Stimulated activated CD4-positive, alpha-beta T cell treated with anti-CD3 and anti-CD28 coated beads, TNF-alpha, amount 100 ng/mL, for 4 hours (primary cell): Measurements from ENCODE around the gene KNSTRN.

Experiments used
- DNase-seq, 3 experiments: peaks; one replicate each; pipeline ENCODE4 v3.0.0-alpha.2; 2020; ENCODE audit warnings: low read depth in 3 of 3

KNSTRN gene

DNA sequence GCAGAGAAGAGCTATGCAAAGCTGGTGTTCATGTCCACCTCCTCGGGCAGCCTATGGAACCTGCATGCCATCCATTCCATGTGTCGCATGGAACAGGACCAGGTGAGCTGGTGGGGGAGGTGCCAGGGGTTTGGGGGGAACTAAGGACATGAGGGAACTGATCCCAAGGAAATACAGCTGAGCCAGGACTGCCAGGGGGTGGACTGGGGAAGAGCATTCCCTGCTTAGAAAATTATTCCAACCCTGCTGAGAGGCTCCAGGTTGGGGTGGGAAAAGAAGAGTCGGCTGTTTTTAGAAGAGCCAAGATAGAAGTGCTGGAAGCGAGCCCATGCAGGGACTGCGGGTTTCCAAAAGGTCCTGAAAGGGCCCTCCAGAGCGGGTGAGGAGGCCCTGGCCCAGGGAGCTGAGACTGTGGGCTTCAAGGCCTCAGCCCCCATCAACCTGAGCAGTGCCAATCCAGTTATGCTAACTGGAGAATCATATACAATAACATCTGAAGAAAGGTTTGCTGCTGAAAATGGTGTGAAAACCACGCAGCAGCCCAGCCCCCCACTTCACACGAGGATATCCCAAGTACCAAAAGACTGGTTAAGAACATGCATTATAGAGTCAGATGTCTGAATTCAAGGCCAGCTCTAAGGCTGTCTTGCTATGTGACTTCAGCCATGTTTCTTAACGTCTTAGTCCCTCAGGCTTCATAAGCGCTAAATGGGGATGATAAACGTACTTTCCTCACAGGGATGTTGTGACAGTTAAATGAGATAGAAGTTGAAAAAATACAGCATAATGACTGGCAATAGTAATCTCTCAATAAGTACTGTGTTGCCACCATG, 16.7 kb upstream of the KNSTRN start:
- DNase-seq: no peak

DNA sequence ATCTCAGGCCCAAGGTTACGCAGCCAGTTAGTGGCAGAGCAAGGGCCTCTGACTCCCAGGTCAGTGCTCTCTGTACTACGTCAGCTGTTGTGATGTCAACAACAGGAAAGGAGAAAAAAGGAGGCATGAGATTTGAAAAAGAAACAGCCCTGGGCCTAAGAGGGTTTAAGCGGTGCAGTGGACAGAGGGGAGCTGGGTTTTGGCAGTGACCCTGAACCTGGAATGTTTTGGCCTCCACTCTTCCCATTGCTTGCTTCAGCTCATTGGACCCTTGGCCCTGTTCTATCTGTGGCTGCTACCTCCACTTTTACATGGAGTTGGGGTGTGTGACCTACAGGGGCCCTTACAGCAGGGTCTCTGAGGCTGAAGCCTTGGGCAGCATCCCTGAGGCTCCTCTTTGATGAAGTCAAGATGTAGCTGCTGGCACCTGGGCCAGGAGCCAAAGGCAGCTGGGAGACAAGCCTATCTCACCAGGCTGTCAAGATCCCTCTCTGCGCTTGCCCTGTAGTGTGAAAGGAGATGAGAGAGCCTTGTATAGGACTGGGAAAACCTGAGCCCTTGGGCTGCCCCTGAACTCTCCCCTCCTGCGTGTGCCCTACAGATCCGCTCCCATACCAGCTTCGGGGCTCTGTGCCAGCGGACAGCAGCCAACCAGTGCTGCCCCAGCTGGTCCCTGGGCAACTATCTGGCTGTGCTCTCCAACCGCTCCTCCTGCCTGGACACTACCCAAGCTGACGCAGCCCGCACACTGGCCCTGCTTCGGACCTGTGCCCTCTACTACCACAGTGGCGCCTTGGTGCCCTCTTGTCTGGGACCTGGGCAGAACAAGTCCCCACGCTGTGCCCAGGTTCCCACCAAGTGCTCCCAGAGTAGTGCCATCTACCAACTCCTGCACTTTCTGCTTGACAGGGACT, 15.8 kb upstream of the KNSTRN start:
- DNase-seq: no peak

DNA sequence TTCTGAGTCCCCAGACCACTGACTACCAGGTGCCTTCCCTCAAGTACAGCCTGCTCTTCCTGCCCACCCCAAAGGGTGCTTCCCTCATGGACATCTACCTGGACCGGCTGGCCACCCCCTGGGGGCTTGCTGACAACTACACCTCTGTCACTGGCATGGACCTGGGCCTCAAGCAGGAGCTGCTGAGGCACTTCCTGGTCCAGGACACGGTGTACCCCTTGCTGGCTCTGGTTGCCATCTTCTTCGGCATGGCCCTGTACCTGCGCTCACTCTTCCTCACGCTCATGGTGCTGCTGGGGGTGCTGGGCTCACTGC, 15.2 kb upstream of the KNSTRN start:
- no peak for DNase-seq

DNA sequence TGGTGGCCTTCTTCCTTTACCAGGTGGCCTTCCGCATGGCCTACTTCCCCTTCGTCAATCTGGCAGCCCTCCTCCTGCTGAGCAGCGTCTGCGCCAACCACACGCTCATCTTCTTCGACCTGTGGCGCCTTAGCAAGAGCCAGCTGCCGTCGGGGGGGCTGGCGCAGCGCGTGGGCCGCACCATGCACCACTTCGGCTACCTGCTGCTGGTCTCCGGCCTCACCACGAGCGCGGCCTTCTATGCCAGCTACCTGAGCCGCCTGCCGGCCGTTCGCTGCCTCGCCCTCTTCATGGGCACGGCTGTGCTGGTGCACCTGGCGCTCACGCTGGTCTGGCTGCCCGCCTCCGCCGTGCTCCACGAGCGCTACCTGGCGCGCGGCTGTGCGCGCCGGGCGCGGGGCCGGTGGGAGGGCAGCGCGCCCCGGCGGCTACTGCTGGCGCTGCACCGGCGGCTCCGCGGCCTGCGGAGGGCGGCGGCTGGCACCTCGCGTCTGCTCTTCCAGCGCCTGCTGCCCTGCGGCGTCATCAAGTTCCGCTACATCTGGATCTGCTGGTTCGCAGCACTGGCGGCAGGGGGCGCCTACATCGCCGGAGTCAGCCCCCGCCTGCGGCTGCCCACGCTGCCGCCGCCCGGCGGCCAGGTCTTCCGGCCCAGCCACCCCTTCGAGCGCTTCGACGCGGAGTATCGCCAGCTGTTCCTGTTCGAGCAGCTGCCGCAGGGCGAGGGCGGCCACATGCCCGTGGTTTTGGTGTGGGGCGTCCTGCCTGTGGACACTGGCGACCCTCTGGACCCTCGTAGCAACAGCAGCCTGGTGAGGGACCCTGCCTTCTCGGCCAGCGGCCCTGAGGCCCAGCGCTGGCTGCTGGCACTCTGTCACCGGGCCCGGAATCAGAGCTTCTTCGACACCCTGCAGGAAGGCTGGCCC, 14.6 kb upstream of the KNSTRN start:
- DNase-seq: peak; percentile 64 to 78 (median 74)

DNA sequence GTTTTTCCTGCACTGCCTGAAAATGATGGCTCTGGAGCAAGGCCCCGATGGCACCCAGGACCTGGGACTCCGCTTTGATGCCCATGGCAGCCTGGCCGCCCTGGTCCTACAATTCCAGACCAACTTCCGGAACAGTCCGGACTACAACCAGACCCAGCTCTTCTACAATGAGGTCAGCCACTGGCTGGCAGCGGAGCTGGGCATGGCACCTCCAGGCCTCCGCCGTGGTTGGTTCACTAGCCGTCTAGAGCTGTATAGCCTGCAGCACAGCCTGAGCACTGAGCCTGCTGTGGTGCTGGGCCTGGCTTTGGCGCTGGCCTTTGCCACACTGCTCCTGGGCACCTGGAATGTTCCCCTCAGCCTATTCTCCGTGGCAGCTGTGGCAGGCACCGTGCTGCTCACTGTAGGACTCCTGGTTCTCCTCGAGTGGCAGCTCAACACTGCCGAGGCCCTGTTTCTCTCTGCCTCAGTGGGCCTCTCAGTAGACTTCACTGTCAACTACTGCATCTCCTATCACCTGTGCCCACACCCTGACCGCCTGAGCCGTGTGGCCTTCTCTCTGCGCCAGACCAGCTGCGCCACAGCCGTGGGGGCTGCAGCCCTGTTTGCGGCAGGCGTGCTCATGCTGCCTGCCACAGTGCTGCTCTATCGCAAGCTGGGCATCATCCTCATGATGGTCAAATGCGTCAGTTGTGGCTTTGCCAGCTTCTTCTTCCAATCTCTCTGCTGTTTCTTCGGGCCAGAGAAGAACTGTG, 13.6 kb upstream of the KNSTRN start:
- no peak for DNase-seq

DNA sequence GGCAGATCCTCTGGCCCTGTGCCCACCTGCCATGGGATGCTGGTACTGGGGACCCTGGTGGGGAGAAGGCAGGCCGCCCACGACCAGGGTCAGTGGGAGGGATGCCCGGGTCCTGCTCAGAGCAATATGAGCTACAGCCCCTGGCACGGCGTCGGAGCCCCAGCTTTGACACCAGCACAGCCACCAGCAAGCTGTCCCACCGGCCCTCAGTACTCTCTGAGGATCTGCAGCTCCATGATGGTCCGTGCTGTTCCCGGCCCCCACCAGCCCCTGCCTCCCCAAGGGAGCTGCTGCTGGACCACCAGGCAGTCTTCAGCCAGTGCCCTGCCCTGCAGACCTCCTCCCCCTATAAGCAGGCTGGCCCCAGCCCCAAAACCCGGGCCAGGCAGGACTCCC, 13.0 kb upstream of the KNSTRN start:
- no peak for DNase-seq

DNA sequence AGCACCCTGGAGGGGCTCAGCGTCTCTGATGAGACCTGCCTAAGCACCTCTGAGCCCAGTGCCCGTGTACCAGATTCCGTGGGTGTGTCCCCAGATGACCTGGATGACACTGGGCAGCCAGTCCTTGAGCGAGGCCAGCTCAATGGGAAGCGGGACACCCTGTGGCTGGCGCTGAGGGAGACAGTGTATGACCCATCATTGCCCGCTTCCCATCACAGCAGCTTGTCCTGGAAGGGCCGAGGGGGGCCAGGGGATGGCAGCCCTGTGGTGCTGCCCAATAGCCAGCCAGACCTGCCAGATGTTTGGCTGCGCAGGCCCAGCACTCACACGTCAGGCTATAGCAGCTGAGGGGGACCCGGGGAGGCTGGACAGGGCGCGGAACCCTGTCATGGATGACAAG, 12.6 kb upstream of the KNSTRN start:
- no peak for DNase-seq

DNA sequence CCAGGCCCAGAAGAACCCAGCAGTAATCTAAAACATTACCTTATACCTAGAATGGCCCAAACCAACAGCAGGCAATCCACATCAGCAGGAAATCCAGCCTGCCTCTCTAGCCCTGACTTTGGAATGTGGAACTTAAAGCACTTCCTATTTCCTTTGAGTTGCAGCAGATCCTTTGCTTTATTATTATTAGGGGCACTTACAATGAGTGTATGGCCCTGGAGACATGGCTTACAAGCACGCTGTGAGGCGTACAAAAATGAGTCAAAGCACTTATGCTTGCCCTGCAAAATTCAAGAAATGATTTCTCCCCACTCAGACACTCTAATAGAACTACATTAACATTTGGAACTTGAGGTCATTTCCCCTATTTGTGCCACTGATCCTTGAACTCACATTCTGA, 9.5 kb upstream of the KNSTRN start:
- no peak for DNase-seq

DNA sequence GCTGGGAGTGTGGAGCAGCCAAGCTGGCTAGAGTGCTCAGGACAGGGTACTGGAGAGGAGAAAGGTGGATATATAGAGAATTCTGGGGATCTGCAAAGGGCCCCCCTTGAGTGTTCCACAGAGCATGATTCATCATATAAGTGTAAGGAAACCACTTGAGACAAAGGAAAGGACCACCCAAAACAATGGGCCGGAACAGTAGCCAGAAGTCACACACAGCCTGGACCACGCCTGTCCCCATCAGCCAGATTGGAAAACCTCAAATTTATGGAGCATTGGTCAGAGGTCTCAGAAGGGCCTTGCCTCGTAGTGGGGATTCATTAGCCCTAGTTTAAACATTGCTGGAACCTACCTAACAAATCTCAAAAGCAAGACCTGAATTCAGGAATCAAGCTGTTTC, 4.9 kb upstream of the KNSTRN start:
- no peak for DNase-seq

DNA sequence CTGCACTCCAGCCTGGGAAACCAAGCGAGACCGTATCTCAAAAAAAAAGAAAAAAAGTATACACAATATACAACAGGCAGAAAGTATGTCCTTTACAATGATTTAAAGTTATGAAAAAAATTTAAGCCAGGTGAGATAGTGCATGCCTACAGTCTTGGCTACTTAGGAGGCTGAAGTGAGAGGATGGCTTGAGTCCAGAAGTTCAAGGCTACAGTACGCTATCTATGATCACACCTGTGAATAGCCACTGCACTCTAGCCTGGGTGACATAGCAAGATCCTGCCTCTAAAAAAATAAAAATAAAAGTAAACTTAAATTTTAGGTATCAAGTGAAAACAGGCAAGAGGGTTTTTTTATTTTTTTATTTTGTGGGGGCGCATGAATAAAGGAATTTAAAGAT, 3.1 kb upstream of the KNSTRN start:
- no peak for DNase-seq

DNA sequence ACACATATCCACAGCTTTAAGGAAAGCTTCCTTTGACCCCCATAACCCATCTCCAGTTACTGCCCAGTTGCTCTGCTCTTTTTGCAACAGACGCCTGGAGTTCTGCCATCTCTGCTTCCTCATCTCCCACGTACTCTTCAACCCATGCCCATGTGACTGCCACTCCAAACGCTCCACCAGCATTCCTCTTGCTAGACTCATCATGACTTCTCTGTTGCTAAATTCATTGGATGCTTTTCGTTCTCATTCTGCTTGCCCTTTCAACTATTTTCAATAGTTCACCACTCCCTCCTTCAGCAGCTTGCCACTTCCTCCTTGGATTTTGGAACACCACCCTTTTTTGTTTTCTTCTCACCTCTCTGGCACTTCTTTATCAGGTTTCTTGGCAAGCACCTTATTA, 2.7 kb upstream of the KNSTRN start:
- DNase-seq: no peak

DNA sequence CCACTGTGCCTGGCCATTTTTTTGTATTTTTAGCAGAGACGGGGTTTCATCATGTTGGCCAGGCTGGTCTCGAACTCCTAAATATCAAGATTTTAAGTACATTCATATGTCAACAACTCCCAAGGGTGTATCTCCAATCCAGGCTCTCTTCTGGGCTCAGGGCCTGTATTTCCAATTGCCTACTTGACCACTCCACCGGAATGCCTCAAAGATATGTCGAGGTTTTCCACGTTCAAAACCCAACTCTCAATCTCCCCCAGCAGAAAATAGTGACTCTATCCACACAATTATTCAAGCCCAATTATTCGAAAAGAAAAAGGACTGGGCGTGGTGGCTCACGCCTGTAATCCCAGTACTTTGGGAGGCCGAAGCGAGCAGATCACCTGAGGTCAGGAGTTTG, 1.9 kb upstream of the KNSTRN start:
- DNase-seq: no peak

DNA sequence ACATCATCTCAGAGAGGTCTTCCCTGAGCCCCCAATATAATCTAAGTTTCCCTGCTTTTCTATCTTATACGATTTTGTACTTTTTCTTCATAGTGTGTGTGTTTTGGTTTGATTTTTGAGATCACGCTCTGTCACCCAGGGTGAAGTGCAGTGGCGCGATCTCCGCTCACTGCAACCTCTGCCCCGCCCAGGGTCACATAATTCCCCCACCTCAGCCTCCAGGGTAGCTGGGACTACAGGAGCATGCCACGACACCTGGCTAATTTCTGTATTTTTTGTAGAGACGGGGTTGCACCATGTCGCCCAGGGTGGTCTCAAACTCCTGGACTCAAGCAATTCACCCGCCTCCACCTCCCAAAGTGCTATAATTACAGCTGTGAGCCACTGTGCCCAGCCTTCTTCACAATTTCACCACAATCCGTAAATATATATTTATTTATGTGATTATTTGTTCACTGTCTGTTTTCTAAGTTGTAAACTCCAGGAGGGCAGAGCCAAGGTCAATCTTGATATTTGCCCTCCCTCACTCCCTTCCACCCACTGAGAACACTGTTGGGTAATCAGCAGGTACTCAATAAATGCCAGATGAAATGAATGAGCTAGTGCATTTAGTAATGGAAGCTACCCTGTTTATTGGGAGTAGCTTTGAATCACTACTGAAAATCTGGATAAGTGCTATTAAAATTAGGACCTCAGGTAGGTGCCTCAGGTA, 547 bp upstream of the KNSTRN start:
- DNase-seq: no peak

DNA sequence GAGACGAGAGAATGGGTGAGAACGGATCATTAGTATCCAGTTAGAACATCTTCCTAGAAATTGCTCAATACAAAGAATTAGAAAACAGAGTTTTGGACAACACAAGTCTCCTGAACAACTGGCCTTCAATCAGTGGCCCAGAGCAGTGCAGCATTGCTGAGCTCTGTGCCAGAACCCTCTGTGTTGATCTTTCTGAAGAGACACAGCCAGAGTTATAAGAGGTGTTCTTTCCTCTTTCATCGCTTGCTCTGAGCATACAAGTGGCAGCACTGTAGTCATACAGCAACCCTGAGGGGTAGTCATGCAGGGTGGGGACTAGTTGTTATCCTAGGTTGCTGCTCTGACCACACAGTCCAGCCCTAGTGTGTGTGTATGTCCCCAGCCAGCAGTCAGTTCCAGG, 4.0 kb downstream of the KNSTRN start:
- no peak for DNase-seq

DNA sequence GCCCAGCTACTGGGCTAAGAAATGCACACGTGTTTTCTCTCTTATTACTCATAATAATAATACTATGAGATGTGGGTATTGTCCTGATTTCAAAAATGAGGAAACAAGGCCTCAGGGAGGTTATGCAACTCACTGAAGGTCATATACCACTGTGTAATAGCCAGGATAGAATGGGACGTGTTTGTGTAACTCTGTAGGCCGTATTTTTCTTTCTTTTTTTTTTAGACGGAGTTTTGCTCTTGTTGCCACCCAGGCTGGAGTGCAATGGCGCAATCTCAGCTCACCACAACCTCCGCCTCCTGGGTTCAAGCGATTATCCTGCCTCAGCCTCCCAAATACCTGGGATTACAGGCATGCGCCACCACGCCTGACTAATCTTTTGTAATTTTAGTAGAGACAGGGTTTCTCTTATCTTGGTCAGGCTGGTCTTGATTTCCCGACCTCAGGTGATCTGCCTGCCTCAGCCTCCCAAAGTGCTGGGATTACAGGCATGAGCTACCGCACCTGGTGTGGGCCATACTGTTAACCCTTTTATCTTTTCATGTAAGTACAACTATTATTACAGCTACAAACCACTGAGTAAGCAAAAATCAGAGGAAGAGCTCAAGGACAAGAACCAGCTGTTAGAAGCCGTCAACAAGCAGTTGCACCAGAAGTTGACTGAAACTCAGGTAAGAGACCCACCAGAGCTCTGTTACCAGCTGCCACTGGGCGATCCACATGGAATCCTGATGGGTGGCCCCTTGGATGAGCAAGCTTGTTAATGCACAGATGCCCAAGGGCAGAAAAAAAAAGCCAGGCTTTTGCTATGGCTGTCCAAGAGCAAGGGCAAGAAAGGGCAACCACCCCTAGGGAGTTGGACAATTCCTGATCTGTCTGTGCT, 6.7 kb downstream of the KNSTRN start:
- DNase-seq: no peak

DNA sequence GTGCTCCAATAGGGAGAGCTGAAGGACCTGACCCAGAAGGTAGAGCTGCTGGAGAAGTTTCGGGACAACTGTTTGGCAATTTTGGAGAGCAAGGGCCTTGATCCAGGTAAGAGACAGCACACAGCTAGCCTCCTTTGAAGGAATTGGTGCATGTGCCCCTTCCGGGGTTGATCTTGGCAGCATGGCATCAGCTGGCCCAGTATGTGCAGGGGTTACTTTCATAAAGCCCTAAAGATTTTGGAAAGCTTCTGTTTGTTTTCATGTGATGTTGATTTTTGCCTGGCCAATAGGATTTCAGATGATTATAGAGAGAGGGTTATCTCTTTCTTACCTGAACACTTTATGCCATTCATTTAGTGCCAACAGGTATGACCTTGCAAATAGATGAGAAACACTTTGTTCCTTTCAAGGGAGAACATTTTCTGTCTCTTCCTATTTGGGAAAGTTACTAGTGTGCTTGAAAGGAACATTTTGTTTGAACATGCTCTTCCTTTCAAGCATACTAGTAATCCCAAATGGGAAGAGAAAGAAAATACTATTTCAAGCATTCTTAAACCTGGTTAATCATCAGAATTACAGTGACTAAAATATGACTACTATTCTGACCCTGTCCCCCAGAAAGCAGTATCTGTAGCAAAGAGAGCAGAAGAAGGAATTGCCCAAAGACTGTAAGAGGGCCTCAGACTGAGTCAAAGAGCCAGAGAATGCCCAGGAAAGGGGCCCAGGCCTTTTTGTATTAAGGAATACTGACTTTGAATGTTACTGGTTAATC, 7.5 kb downstream of the KNSTRN start:
- DNase-seq: no peak

DNA sequence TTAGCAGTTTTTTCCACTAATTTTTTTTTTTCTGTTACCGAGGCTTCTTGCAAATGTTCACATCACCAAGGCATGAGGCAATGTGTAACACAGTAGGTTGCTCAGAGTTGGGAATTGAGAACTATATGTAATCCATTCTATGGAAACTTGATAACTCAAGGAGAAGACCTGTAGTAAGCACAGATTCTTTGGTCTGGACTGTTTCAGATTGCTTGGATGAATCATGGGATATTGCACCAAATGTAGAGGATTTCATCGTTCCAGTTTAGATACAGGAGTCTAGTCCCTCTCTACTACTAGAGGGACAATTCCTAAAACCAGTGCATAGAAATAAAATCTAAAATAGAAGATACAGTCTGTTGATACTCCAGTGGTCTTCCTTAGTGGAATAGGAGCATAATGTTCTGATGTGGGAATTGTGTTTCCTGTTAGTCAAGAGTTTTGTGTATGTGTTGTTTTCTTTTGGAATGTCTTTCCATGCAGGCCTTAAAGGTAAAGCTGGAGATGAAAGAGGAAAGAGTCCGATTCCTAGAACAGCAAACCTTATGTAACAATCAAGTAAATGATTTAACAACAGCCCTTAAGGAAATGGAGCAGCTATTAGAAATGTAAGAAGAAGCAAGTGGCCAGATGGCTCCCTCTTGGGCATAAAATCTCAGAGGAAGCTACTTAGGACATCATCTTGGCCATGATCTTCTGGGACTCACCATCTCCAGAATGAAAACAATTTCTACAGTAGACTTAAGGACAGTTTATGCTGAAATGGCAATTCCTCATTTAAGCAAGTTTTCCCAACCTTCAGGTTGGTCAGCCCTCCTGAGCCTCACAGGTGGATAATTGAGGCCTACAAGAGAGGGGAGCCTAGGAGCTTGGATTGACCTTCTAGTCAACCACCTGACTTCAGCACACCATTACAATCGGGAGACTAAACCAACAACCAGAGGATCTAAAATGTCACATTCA, 10.7 kb downstream of the KNSTRN start:
- no peak for DNase-seq
